HEK293 (cell line): ENCODE measurements around the gene TEX52.
A peak's percentile ranks its signal among the peaks of the same experiment; 100 is the strongest.

ENCODE experiments used
- GLIS1 ChIP-seq: fragments of 450-650 bp; formaldehyde crosslinking; IDR thresholded peaks from 2 replicates; pipeline ENCODE4 v1.5.1; 2016; ENCODE audit warnings: missing biosample characterization, missing genetic modification characterization
- OSR2 ChIP-seq: fragments of 450-650 bp; formaldehyde crosslinking; IDR thresholded peaks from 2 replicates; pipeline ENCODE4 v1.5.1; 2016; ENCODE audit warnings: missing biosample characterization, missing genetic modification characterization
- PRDM2 ChIP-seq: fragments of 450-650 bp; formaldehyde crosslinking; IDR thresholded peaks from 2 replicates; pipeline ENCODE4 v1.5.1; 2016; ENCODE audit warnings: missing biosample characterization, missing genetic modification characterization, borderline replicate concordance
- SP2 ChIP-seq: fragments of 450-650 bp; formaldehyde crosslinking; IDR thresholded peaks from 2 replicates; pipeline ENCODE4 v1.5.1; 2016; ENCODE audit warnings: missing biosample characterization, missing genetic modification characterization
- ZBTB10 ChIP-seq: fragments of 450-650 bp; formaldehyde crosslinking; IDR thresholded peaks from 2 replicates; pipeline ENCODE4 v1.5.1; 2016; ENCODE audit warnings: missing biosample characterization, missing genetic modification characterization
- ZNF202 ChIP-seq: fragments of 450-650 bp; formaldehyde crosslinking; IDR thresholded peaks from 2 replicates; pipeline ENCODE4 v1.5.1; 2016; ENCODE audit warnings: missing biosample characterization, missing genetic modification characterization, borderline replicate concordance
- ZNF423 ChIP-seq: fragments of 450-650 bp; formaldehyde crosslinking; IDR thresholded peaks from 2 replicates; pipeline ENCODE4 v1.5.1; 2016; ENCODE audit warnings: missing biosample characterization, missing genetic modification characterization
- ZNF544 ChIP-seq: fragments of 450-650 bp; formaldehyde crosslinking; IDR thresholded peaks from 2 replicates; pipeline ENCODE4 v1.5.0; 2017; ENCODE audit warnings: missing biosample characterization, missing genetic modification characterization
- ZNF555 ChIP-seq: fragments of 450-650 bp; formaldehyde crosslinking; conservative IDR thresholded peaks from 2 replicates; pipeline ENCODE4 v1.5.1; 2017; ENCODE audit warnings: missing biosample characterization, mild to moderate bottlenecking, missing genetic modification characterization, inconsistent platforms
- ZNF624 ChIP-seq: fragments of 450-650 bp; formaldehyde crosslinking; IDR thresholded peaks from 2 replicates; pipeline ENCODE4 v1.5.1; 2017; ENCODE audit warnings: missing biosample characterization, missing genetic modification characterization
- ZNF629 ChIP-seq: fragments of 450-650 bp; formaldehyde crosslinking; IDR thresholded peaks from 2 replicates; pipeline ENCODE4 v1.5.1; 2017; ENCODE audit warnings: missing biosample characterization, missing genetic modification characterization
- ZNF658 ChIP-seq: fragments of 450-650 bp; formaldehyde crosslinking; IDR thresholded peaks from 2 replicates; pipeline ENCODE4; 2016; ENCODE audit warnings: missing biosample characterization, missing genetic modification characterization
- ZNF692 ChIP-seq: fragments of 450-650 bp; formaldehyde crosslinking; IDR thresholded peaks from 2 replicates; pipeline ENCODE4 v1.5.1; 2016; ENCODE audit warnings: missing biosample characterization, missing genetic modification characterization
- ZNF785 ChIP-seq: fragments of 450-650 bp; formaldehyde crosslinking; IDR thresholded peaks from 2 replicates; pipeline ENCODE4 v1.5.1; 2016; ENCODE audit warnings: missing biosample characterization, missing genetic modification characterization
- ZXDB ChIP-seq: fragments of 450-650 bp; formaldehyde crosslinking; IDR thresholded peaks from 2 replicates; pipeline ENCODE4 v1.5.1; 2016; ENCODE audit warnings: missing biosample characterization, missing genetic modification characterization
- TF ChIP-seq, protein P1 (sequence below): fragments of 450-650 bp; formaldehyde crosslinking; IDR thresholded peaks from 2 replicates; pipeline ENCODE4 v1.5.1; 2016; ENCODE audit warnings: missing biosample characterization, missing genetic modification characterization
- TF ChIP-seq, protein P2 (sequence below): fragments of 450-650 bp; formaldehyde crosslinking; IDR thresholded peaks from 2 replicates; pipeline ENCODE4 v1.5.1; 2017; ENCODE audit warnings: missing biosample characterization, missing genetic modification characterization
- TF ChIP-seq, protein P3 (sequence below): fragments of 450-650 bp; formaldehyde crosslinking; IDR thresholded peaks from 2 replicates; pipeline ENCODE4 v1.5.1; 2016; ENCODE audit warnings: missing biosample characterization, missing genetic modification characterization
- TF ChIP-seq, protein P4 (sequence below): fragments of 450-650 bp; formaldehyde crosslinking; IDR thresholded peaks from 2 replicates; pipeline ENCODE4 v1.5.1; 2017; ENCODE audit warnings: missing biosample characterization, missing genetic modification characterization

The TEX52 gene

GRCh38 chr12:2890388-2891239 lies 33.8 kb upstream of the TEX52 start, which contains the start of gene TULP3 (continued):
- TF ChIP-seq ZNF629 (tag by site-specific recombination) (peak; percentile 45; the same call in 1 of the 2 replicates), ZNF785 (tag by site-specific recombination) (no peak; the same call in 1 of the 2 replicates), ZNF692 (peak; percentile 77), ZNF624 (tag by site-specific recombination) (no peak), ZXDB (tag by site-specific recombination) (peak; percentile 35), ZNF202 (tag by site-specific recombination) (no peak), ZBTB10 (tag by site-specific recombination) (peak; percentile 75), GLIS1 (tag by site-specific recombination) (peak; percentile 99), ZNF658 (tag by site-specific recombination) (no peak), OSR2 (no peak; the same call in 1 of the 2 replicates), PRDM2 (tag by site-specific recombination) (peak; percentile 87; the same call in 1 of the 2 replicates), ZNF544 (tag by site-specific recombination) (no peak), ZNF555 (tag by site-specific recombination) (no peak), ZNF423 (tag by site-specific recombination) (peak; percentile 44), SP2 (tag by site-specific recombination) (peak; percentile 99)
- TF ChIP-seq, protein P1, sequence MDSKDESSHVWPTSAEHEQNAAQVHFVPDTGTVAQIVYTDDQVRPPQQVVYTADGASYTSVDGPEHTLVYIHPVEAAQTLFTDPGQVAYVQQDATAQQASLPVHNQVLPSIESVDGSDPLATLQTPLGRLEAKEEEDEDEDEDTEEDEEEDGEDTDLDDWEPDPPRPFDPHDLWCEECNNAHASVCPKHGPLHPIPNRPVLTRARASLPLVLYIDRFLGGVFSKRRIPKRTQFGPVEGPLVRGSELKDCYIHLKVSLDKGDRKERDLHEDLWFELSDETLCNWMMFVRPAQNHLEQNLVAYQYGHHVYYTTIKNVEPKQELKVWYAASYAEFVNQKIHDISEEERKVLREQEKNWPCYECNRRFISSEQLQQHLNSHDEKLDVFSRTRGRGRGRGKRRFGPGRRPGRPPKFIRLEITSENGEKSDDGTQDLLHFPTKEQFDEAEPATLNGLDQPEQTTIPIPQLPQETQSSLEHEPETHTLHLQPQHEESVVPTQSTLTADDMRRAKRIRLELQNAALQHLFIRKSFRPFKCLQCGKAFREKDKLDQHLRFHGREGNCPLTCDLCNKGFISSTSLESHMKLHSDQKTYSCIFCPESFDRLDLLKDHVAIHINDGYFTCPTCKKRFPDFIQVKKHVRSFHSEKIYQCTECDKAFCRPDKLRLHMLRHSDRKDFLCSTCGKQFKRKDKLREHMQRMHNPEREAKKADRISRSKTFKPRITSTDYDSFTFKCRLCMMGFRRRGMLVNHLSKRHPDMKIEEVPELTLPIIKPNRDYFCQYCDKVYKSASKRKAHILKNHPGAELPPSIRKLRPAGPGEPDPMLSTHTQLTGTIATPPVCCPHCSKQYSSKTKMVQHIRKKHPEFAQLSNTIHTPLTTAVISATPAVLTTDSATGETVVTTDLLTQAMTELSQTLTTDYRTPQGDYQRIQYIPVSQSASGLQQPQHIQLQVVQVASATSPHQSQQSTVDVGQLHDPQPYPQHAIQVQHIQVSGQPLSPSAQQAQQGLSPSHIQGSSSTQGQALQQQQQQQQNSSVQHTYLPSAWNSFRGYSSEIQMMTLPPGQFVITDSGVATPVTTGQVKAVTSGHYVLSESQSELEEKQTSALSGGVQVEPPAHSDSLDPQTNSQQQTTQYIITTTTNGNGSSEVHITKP (tag by site-specific recombination): peak; percentile 66
- TF ChIP-seq, protein P2, sequence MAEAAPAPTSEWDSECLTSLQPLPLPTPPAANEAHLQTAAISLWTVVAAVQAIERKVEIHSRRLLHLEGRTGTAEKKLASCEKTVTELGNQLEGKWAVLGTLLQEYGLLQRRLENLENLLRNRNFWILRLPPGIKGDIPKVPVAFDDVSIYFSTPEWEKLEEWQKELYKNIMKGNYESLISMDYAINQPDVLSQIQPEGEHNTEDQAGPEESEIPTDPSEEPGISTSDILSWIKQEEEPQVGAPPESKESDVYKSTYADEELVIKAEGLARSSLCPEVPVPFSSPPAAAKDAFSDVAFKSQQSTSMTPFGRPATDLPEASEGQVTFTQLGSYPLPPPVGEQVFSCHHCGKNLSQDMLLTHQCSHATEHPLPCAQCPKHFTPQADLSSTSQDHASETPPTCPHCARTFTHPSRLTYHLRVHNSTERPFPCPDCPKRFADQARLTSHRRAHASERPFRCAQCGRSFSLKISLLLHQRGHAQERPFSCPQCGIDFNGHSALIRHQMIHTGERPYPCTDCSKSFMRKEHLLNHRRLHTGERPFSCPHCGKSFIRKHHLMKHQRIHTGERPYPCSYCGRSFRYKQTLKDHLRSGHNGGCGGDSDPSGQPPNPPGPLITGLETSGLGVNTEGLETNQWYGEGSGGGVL (tag by site-specific recombination): peak; percentile 87
- TF ChIP-seq, protein P3, sequence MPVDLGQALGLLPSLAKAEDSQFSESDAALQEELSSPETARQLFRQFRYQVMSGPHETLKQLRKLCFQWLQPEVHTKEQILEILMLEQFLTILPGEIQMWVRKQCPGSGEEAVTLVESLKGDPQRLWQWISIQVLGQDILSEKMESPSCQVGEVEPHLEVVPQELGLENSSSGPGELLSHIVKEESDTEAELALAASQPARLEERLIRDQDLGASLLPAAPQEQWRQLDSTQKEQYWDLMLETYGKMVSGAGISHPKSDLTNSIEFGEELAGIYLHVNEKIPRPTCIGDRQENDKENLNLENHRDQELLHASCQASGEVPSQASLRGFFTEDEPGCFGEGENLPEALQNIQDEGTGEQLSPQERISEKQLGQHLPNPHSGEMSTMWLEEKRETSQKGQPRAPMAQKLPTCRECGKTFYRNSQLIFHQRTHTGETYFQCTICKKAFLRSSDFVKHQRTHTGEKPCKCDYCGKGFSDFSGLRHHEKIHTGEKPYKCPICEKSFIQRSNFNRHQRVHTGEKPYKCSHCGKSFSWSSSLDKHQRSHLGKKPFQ (tag by site-specific recombination): no peak
- TF ChIP-seq, protein P4, sequence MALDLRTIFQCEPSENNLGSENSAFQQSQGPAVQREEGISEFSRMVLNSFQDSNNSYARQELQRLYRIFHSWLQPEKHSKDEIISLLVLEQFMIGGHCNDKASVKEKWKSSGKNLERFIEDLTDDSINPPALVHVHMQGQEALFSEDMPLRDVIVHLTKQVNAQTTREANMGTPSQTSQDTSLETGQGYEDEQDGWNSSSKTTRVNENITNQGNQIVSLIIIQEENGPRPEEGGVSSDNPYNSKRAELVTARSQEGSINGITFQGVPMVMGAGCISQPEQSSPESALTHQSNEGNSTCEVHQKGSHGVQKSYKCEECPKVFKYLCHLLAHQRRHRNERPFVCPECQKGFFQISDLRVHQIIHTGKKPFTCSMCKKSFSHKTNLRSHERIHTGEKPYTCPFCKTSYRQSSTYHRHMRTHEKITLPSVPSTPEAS: peak; percentile 17; the same call in 1 of the 2 replicates
